LHCN-M2 (cell line): ENCODE results near the gene SETD3. TPM values are rescaled to one million over a fixed set of nuclear protein-coding genes. Genes with fewer than 3 reads are reported as not detected.
A peak's percentile ranks its signal among the peaks of the same experiment; 100 is the strongest.

ENCODE experiments used
- DNase-seq: peaks from one replicate; pipeline ENCODE4 v3.0.0-alpha.2; 2012; ENCODE audit warnings: low read depth
- total RNA-seq: library from RNA; depleted of rRNA; stranded (reverse); fragments of >200 nt; gene quantifications from 2 replicates; pipeline ENCODE4 v1.2.3, GENCODE V29; 2014

Gene SETD3
- total RNA-seq, 1 experiment from 2014 or later, result 48.5 TPM

DNA sequence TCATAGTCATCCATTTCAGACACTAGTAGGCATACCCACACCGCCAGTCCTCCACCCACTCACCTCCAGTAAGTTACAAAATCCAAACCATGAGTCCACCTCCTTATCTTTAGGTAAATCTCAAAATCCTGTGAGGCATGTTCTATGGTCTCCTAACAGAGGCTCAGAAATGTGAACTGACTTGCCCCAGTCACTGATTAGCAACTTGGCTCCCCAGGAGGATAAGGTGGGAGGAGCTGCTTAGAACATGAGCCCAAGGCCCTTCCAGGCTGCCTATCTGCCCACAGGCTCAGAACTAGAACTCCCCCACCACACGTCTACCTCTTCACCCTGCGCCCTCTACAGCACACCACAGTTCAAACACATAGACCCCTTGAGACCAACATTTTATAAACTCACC lies 19.9 kb downstream of the SETD3 start:
- no peak for DNase-seq

DNA sequence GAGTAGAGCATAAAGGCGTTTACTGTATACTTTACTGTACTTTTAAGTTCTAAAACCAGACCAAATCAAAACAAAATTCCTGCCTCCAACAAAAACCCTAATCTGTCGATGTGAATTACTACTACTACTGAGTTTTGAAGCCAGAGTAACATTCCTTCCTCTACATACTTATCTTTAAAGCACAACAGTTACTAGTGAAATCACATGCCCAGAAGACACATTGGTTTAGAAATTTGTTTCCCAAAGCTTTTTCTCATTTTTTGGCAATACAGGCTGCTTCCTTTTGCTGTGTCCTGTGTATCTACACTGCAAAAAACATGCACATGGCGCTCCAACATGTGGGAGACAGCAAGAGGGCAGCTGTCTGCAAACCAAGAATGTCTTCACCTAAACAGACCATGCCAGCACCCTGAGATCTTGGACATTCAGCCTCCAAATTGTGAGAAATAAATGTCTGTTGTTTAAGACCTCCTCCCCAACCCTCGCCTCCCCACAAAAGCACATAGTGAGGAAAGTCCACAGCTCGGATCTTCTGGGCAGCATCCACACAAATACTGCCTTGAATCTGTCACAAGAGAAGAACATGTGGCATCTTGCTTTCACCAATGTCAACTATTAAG lies 21.1 kb downstream of the SETD3 start:
- no peak for DNase-seq

DNA sequence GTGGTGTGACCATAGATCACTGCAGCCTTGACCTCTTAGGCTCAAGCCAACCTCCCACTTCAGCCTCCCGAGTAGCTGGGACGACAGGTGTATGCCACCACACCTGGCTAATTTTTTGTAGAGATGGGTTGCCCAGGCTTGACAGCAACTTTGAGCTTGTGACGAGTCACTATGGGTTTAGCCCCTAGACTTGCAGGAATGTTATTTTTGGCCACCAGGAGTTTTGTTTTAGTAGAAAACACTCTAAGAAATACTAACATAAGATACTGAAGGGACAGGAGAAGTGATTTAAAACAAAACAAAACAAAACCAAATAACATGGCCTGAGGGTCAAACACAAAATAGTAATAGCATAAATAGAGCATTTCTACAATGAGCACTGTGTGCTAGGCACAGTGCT lies 26.4 kb downstream of the SETD3 start:
- no peak for DNase-seq

DNA sequence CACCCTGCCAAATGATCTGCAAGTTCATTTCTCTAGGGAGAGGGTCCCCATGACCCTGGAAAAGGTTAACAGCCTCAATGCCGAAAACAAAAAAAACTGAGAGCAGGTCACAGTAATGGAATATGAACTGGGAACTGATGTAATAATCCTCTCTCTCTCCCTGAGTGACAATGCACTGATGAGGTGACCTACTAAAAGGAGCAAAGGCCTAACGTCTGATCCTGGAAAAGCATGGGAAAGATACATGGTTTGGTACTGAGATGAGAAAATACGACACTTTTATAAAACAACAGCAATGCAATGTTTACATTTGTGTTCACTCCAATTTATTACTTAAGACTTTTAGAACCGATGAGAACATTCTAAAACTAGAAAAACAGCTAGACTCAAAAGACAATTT lies 27.7 kb downstream of the SETD3 start:
- no peak for DNase-seq

DNA sequence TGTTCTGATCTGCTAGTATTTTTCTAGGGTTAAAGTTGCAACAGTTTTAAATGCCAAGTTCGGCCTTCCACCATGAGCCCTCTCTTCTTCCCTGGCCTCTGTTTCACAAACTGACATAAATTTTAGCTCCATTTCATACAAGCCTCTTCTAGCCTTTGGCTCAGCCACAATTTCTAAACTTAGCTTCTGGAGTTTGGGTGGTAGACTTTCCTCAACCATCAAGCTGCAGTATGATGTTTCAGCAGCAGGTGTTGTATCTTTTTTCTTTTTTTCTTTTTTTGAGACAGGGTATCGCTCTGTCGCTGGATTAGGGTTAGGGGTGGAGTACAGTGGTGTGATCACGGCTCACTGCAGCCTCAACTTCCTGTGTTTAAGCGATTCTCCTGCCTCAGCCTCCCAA lies 29.4 kb downstream of the SETD3 start:
- DNase-seq, result no peak

DNA sequence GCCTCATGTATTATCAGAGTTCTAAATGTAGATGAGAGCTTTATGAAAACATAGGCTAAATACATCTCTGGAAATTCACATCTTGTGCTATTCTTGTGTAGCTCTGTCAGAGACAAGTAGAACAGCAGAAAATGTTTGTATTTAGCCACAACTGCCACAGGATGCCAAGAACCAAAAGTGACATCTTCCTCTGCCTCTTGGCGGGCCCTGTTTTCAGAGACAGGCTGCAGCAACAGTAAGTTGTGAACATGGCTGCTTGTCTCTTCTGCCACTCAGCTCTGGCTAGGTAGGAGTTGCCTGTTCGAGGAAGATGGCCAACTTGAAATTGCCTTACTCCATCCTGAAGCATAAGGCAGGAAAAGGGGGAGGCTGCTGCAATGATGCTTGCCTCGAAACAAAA lies 30.4 kb downstream of the SETD3 start:
- no peak for DNase-seq

DNA sequence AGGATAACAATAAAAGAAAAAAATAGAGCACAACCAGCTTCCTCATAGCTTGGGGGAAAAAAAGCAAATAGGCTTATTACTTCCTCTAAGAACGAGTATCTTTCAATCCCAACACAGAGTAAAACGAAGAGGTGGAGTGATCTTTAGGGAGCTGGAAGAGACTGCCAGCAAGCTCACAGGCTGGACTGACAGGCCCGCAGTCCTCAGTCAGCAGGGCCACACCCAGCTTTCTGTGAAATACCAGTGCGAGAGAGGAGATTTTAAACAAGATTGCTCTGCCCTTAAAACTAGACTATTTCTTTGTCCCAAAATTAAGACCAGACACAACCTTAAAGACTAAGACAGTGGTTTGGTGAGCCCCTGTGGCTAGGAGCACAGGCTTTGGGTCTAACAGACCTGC lies 32.9 kb downstream of the SETD3 start:
- no peak for DNase-seq

DNA sequence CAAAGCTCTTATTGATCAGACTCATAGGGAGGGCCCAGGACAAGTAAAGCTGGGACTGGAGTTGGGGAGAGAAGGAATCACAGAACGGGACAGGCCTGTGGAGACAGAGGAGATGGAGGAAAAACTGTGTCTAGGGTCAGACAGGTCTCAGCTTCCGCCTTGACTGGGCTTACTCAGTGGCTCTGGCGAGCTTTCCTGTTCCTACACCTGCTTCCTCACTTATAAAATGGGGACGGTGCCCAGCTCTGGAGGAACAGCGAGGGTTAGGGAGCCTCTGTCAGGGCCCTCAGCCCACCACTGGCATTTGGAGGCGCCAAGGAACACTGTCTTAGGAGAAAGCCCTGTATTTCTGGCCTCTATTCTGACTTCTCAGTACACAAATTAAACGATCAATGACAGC lies 34.7 kb downstream of the SETD3 start:
- no peak for DNase-seq

DNA sequence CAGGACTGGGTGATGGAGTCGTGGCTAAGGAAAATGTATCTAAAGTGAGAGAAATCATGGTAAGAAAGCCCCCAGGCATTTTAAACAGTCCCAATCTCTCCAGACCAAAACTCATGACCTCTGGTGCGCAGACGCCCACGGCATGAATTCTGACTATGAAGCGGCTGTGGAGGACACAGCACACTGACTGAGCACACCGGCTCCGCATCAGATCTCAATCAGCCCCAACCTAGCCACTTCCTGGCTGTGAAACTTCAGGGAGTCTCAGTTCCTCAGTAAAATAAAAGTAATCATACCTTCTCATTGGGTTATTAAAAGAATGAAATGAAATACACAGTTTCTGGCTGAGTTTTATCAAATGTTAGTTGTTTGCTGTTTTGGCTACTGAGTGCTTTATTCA lies 38.7 kb downstream of the SETD3 start:
- no peak for DNase-seq

DNA sequence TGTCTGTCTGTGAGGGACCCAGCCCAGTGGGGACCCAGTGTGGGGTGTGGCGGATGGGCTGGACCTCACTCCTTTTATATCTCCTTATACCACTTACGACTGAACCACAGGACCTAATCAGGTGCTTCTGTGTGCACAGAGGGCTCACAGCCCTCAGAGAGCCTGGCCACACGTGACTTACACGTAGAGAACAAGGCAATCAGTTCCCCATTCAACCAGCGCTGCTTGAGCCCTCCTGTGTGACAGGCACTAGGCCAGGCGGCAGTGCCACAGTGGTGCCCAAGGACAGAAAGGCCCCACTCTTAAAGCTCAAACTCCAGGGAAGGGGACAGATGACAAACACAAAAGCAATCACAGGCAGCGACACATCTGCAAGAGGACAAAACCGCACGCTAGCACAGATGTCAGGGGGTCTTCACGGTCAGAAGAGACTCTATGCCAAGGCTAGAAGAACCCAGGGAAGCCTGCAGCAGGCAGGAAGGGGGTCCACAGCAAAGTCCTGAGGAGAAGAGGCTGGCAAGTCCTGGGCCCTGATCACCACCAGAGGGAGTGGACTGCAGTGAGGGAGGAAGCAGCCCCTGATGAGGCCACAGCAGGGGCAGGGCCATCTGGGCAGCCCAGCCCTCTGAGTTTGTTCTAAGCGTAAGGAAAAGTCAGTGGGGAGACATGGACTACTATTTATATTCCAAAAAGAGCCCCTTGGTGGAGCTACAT lies 39.3 kb downstream of the SETD3 start:
- no peak for DNase-seq

DNA sequence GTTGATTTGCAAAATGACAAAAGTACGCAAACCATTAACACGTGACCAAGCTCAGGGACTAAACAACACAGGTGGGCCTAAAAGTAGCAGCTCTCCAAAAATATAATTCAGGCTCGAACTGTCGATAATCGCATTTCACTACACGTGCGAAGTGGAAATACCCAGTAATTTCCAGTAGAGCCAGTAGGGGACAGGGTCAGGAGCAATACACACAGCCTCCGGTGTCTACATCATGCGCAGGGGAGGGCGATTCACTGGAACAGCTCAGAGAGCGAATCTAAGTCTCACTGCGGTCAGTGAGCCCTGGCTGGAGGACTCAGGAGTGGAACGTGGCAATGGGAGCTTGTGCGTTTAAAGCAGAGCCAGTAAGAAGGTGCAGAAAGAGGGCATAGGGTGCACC lies 40.4 kb downstream of the SETD3 start:
- DNase-seq, result no peak

DNA sequence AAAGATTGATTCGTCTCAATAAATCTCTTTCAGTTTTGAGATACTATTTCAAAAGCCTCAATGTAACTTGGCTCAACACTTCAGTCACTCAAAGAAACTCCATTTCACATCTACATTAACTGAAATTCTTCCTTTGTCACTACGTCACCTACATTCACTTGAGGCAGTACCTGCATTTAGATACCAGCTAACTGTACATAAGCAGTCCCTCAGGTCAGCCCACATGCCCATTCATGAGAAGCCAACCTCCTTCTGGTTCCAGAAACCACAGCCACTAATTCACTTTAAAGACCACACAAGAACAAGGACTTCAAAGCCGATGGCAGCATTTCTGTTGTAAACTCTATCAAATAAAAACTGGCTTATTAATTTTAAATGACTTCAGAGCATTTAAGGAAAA lies 43.0 kb downstream of the SETD3 start:
- no peak for DNase-seq

DNA sequence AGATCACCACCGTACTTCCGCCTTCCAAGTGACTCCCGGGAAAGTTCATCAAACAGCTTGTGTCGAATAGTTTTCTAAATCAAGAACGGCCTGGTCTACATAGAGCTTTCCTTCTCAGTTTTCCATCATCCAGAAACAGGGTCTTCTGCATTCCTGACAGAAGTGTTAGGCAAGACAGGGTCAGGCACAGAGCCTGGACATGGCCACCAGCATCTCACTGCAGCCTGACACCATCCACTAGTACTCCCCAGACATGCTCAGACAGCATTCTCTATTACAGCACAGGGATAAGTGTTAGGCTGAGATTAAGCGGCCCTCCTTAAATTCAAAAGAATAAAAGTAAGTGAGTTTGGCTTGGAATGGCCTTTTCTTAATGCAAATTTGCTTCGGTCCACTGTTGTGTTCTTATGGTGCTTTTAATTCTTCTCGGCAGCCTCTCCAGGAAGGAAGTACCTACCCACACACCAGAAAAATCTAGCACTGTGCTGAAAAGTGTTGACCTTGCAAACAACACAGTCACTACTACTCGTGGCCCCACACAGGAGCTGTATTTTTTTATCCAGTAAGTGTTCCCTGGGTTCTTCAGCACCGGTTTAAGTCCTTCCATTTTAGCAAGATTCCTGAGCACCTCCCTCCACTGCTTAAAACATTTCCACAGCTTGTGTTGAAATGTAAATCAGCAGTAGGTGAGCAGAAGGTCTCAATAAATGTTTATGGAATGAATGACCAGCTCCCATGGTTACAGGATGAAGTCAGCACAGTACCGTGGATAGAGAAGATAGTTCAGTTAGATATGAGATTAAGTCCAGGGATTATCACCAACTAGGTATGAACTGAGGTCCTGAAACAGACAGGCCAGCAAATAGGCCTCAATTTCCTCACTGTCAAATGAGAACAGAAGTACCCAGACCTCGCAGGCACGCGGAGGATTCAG lies 44.1 kb downstream of the SETD3 start:
- DNase-seq, result no peak

DNA sequence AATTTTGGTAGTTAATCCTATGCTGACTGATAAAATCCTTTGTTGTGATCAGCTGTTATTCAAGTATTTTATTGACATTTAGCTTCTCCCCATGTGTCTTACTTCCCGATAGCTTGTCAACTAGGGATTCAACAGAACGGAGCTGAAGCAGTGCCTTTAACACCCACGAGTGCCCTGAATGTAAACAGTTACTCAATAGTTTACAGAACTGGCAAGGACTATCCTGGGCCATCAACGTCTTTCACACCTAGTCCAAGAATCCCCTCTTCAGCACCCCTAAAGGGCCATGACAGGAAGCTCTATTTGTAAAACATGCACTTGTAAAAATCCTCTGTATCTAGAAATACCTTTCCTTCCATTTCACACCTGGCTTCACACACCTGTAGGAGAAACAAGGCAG lies 45.3 kb downstream of the SETD3 start:
- no peak for DNase-seq

DNA sequence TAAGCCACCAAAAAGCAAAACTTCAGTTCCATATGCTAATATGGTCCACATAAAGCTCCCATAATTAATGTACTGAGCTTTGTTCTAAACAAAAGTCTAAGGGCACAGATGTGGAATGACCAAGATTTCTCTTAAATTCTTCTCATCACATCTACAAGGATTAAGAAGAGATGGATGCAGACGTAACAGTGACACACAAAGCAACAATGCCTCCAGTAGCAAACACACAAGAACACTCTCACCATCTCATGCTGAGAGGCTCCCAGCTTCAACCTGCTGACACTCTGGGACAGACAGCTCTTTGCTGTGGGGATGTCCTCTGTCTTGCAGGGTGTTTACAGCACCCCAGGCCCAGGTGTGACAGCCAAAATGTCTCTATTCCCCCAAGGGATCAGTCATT lies 48.2 kb downstream of the SETD3 start:
- DNase-seq, result no peak

DNA sequence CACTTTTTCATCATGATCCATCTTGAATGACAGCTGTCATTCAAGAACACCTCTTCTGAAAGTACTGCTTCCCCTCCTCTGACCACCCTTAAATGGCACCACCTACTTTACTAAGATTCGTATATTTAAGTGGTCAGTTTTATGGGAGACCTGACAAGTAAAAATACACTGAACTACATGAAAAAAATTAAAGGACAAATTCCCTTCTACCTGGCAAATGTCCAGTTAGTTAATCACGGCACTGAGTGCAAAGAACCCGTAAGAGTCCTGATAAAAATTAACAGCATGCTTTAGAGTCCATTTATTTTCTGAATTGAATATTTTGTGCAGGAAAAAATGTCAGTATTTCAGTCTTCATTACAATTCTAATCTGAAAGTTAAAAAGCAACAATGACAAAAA lies 48.7 kb downstream of the SETD3 start:
- no peak for DNase-seq

DNA sequence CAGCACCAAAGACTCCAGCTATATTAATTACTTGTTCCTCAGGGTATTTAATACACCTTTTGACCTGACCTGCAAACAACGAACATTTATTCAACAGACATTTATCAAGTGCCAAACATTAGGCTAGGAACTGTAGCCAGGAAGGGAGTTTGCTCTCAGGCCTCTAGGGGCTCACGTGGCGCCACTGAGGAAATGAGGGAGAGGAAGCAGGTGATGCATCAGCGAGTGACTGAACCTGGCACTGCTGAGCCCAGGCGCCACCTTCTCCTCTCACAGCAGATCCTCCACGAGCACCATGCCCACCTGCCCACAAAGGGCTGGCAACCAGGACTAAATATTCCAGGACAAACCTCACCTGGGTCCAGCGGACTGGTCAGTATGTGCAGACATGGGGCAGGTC lies 50.2 kb downstream of the SETD3 start:
- DNase-seq, result no peak

DNA sequence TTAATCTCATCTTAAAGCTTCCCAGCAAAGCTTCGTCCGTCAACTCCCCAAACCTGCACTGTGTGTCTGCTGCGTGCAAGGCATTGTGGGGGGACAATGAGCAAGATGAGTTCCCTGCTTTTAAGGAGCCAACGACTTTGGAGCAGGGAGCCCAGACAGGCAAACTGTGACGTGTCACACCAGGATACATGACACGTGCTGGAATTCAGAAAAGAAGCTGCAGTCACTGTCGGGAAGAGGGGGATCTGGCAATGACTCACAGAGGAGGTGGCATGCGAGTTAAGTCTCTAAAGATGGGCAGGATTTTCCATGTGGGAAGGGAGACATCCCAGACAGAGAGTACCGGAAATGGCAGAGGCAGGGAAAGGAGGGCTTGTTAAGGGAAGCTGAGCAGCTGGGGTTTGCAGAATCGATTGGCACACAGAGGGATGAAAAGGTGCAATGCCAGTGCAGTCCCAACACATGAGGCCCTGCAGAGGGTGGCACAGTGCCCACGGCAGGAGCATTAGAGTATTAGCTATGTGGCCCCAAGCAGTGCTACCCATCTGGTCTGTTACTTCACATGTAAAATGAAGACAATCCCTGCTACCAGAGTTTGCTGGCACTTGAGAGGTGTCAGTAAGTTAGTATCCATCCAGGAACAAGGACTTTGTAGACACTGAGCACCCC lies 52.9 kb downstream of the SETD3 start:
- peak; percentile 83 for DNase-seq

DNA sequence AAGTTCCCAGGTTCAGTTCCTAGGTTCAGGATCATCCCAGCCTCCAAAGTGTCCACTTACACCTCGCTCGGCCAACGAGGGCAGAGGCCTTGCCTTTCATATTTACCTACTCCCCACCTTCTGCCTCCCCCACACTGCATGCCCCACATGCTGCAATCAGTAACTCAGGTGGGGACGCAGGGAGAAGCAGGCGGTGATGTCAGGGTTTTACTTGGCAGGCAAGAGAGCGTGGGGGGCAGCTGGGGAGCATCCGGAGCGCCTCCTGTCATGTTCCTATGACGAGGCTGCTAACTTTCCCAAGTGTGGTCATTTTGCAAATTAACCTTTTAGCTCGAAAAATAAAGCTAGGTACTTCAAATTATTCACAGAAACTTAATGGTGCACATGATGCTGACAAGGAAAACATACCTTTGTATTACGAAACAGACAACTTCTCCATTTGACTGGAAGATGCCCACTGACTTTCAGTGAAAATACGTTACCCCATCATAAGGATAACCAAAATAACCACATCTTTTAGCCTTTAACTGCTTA lies 53.8 kb downstream of the SETD3 start:
- DNase-seq, result no peak

DNA sequence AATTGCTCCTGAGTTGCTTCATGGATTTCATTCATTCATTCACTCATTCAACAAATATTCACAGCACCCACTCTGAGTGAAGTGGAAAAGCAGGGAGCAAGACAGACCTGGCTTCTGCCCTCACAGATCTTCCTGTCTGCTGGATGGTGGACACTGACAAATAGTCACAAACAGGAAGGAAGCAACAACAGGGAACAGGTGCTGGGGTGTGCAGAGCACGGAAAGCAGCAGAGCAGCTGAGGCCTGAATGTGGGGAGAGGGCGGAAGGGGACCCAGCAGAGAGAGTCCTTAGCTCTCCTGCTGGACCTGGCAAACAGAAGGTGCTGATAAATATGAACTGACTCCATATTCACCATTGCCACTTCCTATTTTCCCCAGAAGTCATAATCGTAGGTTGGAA lies 54.4 kb downstream of the SETD3 start:
- DNase-seq, result peak; percentile 3

DNA sequence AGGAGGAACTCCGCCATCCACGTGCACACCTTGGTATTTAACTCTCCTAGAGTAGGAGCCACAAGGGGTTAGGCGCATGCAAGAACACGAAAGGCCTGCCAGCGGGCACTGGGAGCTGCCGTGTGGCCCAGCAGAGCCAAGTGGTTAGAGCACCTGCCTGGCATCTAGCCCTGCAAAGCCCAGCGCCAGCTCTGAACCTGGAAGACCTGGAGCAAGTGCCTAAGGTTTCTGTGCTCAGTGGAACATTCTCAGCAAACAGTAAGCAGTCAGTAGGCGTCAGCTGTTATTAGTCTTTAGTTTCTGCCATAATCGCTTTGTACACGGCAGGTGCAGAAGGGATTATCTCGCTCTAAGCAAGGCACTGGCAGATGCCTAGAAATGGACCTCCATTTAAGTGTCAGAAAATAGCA lies 55.4 kb downstream of the SETD3 start:
- no peak for DNase-seq
